HCT116 (cell line): Measurements from ENCODE around the gene CPN2.

Experiments
- CTCF ChIP-seq, 3 experiments: fragments of 200-600 bp in 1 of 3; sonication (generic) in 1 of 3; IDR thresholded peaks in 2 of 3; conservative IDR thresholded peaks in 1 of 3; 2 replicates each; pipeline ENCODE4 v1.5.1; 2012 to 2017; ENCODE audit warnings: low read depth in 2 of 3, low read length in 2 of 3, antibody characterized with exemption in 1 of 3, borderline replicate concordance in 1 of 3, control low read depth in 1 of 3, mild to moderate bottlenecking in 1 of 3, mixed read lengths in 1 of 3, mixed run types in 1 of 3, moderate library complexity in 1 of 3; ENCODE audit not compliant: insufficient read depth in 1 of 3
- EGR1 ChIP-seq: IDR thresholded peaks from 2 replicates; pipeline ENCODE4 v1.6.1; 2012; ENCODE audit warnings: low read depth
- JUND ChIP-seq: IDR thresholded peaks from 2 replicates; pipeline ENCODE4 v1.6.1; 2012
- POLR2A ChIP-seq: IDR thresholded peaks from 2 replicates; pipeline ENCODE4 v1.7.0; 2011; ENCODE audit warnings: borderline replicate concordance; ENCODE audit not compliant: insufficient read depth, insufficient read length; ENCODE audit errors: extremely low read depth
- POLR2AphosphoS5 ChIP-seq: IDR thresholded peaks from 2 replicates; pipeline ENCODE4 v1.6.1; 2011; ENCODE audit warnings: mild to moderate bottlenecking, low read depth, low read length, moderate library complexity
- REST ChIP-seq: IDR thresholded peaks from 2 replicates; pipeline ENCODE4 v1.6.1; 2012; ENCODE audit warnings: low read depth
- SP1 ChIP-seq: IDR thresholded peaks from 2 replicates; pipeline ENCODE4 v1.6.1; 2012; ENCODE audit warnings: low read depth
- TCF7L2 ChIP-seq: IDR thresholded peaks from 2 replicates; pipeline ENCODE4 v1.7.0; 2011; ENCODE audit warnings: borderline replicate concordance, inconsistent platforms; ENCODE audit not compliant: insufficient read depth, insufficient read length; ENCODE audit errors: extremely low read depth
- YY1 ChIP-seq: IDR thresholded peaks from 2 replicates; pipeline ENCODE4 v1.6.1; 2011; ENCODE audit warnings: low read length, low read depth, moderate library complexity, mild to moderate bottlenecking; ENCODE audit not compliant: insufficient replicate concordance; ENCODE audit errors: extremely low read depth
- ZNF274 ChIP-seq: fragments of 200-500 bp; sonication (Bioruptor generic); IDR thresholded peaks from 2 replicates; pipeline ENCODE4 v1.6.1; 2014; ENCODE audit warnings: mild to moderate bottlenecking, low read depth, low read length, inconsistent platforms
- TF ChIP-seq, protein P1 (sequence below): IDR thresholded peaks from 2 replicates; pipeline ENCODE4 v1.6.1; 2012
- TF ChIP-seq, protein P2 (sequence below): IDR thresholded peaks from 2 replicates; pipeline ENCODE4 v1.6.1; 2012

GRCh38 chr3:194298331-194299227 is 52.5 kb downstream of the CPN2 start:
- no peak for TF ChIP-seq CTCF (IDR thresholded peaks at IDR 0.05 in 2 of 3, conservative IDR thresholded peaks at IDR 0.05 in 1 of 3; ENCODE audit: borderline replicate concordance in 1 of 3, insufficient read depth in 1 of 3, low read depth in 2 of 3, low read length in 2 of 3)
- TF ChIP-seq EGR1: no peak
- no peak for TF ChIP-seq POLR2A
- no peak for TF ChIP-seq POLR2AphosphoS5
- no peak for TF ChIP-seq JUND
- TF ChIP-seq YY1: no peak
- TF ChIP-seq, protein P1, sequence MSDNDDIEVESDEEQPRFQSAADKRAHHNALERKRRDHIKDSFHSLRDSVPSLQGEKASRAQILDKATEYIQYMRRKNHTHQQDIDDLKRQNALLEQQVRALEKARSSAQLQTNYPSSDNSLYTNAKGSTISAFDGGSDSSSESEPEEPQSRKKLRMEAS: no peak
- TF ChIP-seq TCF7L2: no peak
- no peak for TF ChIP-seq SP1
- TF ChIP-seq, protein P2, sequence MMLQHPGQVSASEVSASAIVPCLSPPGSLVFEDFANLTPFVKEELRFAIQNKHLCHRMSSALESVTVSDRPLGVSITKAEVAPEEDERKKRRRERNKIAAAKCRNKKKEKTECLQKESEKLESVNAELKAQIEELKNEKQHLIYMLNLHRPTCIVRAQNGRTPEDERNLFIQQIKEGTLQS: no peak
- no peak for TF ChIP-seq REST
- no peak for TF ChIP-seq ZNF274
